Stomach (tissue), 4 donors: Measurements from ENCODE around the gene PCARE.

Experiments used
- EP300 ChIP-seq: sonication (generic); formaldehyde crosslinking; IDR thresholded peaks from one replicate; pipeline ENCODE4 v1.6.1; 2017; ENCODE audit warnings: antibody characterized with exemption
- POLR2A ChIP-seq, 4 donors: fragments of 450-650 bp; IDR thresholded peaks; one replicate each; pipeline ENCODE4 v1.6.1; 2016; ENCODE audit warnings: antibody characterized with exemption in 4 of 4, control low read depth in 2 of 4, mild to moderate bottlenecking in 1 of 4, moderate library complexity in 1 of 4
- TF ChIP-seq, protein P1 (sequence below), 7 experiments: fragments of 450-650 bp in 4 of 7; fragments of 200-600 bp in 3 of 7; sonication (generic) in 3 of 7; IDR thresholded peaks; one replicate each; pipeline ENCODE4 v1.5.1; 2016 to 2019; ENCODE audit warnings: antibody characterized with exemption in 7 of 7, control low read depth in 2 of 7, mild to moderate bottlenecking in 1 of 7

DNA sequence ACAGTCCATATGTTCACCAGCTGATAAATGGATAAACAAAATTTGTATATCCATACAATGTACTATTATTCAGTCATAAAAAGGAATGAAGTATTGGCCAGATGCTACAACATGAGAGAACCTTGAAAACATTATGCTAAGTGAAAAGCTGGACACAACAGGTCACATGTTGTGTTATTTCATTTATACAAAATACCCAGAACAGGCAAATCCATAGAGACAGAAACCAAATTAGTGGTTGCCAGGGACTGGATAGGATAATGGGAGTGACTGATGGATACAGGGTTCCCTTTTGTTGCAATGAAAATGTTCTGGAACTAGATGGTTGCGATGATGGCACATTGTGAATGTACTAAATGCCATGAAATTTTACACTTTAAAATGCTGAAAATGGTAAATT lies 10.2 kb upstream of the PCARE start:
- TF ChIP-seq, protein P1, sequence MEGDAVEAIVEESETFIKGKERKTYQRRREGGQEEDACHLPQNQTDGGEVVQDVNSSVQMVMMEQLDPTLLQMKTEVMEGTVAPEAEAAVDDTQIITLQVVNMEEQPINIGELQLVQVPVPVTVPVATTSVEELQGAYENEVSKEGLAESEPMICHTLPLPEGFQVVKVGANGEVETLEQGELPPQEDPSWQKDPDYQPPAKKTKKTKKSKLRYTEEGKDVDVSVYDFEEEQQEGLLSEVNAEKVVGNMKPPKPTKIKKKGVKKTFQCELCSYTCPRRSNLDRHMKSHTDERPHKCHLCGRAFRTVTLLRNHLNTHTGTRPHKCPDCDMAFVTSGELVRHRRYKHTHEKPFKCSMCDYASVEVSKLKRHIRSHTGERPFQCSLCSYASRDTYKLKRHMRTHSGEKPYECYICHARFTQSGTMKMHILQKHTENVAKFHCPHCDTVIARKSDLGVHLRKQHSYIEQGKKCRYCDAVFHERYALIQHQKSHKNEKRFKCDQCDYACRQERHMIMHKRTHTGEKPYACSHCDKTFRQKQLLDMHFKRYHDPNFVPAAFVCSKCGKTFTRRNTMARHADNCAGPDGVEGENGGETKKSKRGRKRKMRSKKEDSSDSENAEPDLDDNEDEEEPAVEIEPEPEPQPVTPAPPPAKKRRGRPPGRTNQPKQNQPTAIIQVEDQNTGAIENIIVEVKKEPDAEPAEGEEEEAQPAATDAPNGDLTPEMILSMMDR (IDR thresholded peaks at IDR 0.05), result no peak
- TF ChIP-seq POLR2A (IDR thresholded peaks at IDR 0.05) (no peak), EP300 (no peak)
